Karpas-422 (cell line): Measurements from ENCODE around the gene KIF4B. TPM values are rescaled to one million over a fixed set of nuclear protein-coding genes. Genes with fewer than 3 reads are reported as not detected.
A peak's percentile ranks its signal among the peaks of the same experiment; 100 is the strongest.
"Not testable (repeated sequence)": the region's sequence is repeated elsewhere in the genome, so short reads cannot be mapped to it uniquely, and the experiment has no call there.

Source experiments
- DNase-seq: peaks from one replicate; pipeline ENCODE4 v3.0.0-alpha.2; 2015
- H2AFZ ChIP-seq: fragments of 200-600 bp; sonication (generic); 2 replicates; pipeline ENCODE4 v1.6.1; 2014; ENCODE audit warnings: antibody characterized with exemption, low read length, mixed read lengths
- H3K27ac ChIP-seq: fragments of 200-600 bp; sonication (generic); 2 replicates; pipeline ENCODE4 v1.5.1; 2014; ENCODE audit warnings: mild to moderate bottlenecking, low read length, moderate library complexity
- H3K27me3 ChIP-seq: fragments of 200-600 bp; sonication (generic); 2 replicates; pipeline ENCODE4 v1.6.1; 2014; ENCODE audit warnings: low read length, mixed read lengths
- H3K36me3 ChIP-seq: fragments of 200-600 bp; sonication (generic); 2 replicates; pipeline ENCODE4 v1.6.1; 2014; ENCODE audit warnings: low read length, mixed read lengths; ENCODE audit not compliant: insufficient read depth
- H3K4me1 ChIP-seq: fragments of 200-600 bp; sonication (generic); 2 replicates; pipeline ENCODE4 v1.6.1; 2014; ENCODE audit warnings: mild to moderate bottlenecking, low read length, mixed read lengths
- H3K4me2 ChIP-seq: fragments of 200-600 bp; sonication (generic); 2 replicates; pipeline ENCODE4 v1.6.1; 2014; ENCODE audit warnings: low read length, low read depth, mild to moderate bottlenecking; ENCODE audit not compliant: poor library complexity, severe bottlenecking
- H3K4me3 ChIP-seq: fragments of 200-600 bp; sonication (generic); 2 replicates; pipeline ENCODE4 v1.5.1; 2014; ENCODE audit warnings: mild to moderate bottlenecking, antibody characterized with exemption, low read length, mixed read lengths
- H3K79me2 ChIP-seq: fragments of 200-600 bp; sonication (generic); 2 replicates; pipeline ENCODE4 v1.6.1; 2014; ENCODE audit warnings: mild to moderate bottlenecking, low read length, mixed read lengths
- H3K9ac ChIP-seq: fragments of 200-600 bp; sonication (generic); 2 replicates; pipeline ENCODE4 v1.6.0; 2014; ENCODE audit warnings: low read length
- H3K9me2 ChIP-seq: fragments of 200-600 bp; sonication (generic), shearing (Covaris generic); replicated peaks from 2 replicates; pipeline ENCODE4 v1.6.0; 2014; ENCODE audit warnings: mild to moderate bottlenecking, low read length, moderate library complexity; ENCODE audit not compliant: insufficient read depth
- H3K9me3 ChIP-seq: fragments of 300-700, 200-600 bp; sonication (generic); 2 replicates; pipeline ENCODE4 v1.6.1; 2014; ENCODE audit warnings: low read length, mixed read lengths
- H4K20me1 ChIP-seq: fragments of 200-600 bp; sonication (generic); 2 replicates; pipeline ENCODE4 v1.6.1; 2014; ENCODE audit warnings: mild to moderate bottlenecking, antibody characterized with exemption, low read length, low read depth; ENCODE audit not compliant: insufficient read depth
- total RNA-seq: library from RNA; depleted of rRNA; stranded (reverse); fragments of >200 nt; shearing (Covaris generic); gene quantifications from 2 replicates; pipeline ENCODE4 v1.2.3, GENCODE V29; 2014; ENCODE audit warnings: low replicate concordance

Gene KIF4B
- total RNA-seq, 1 experiment from 2014 or later, result 0.30 TPM

DNA sequence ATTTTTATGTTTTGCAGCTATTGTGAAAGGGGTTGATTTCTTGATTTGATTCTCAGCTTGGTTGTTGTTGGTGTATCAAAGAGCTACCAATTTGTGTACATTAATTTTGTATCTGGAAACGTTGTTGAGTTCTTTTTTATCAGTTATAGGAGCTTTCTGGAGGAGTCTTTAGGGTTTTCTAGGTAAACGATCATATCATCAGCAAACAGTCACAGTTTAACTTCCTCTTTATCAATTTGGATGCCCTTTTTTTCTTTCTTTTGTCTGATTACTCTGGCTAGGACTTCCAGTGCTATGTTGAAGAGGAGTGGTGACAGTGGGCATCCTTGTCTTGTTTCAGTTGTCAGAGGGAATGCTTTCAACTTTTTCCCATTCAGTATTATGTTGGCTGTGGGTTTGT is 21.5 kb downstream of the KIF4B start:
- not testable (repeated sequence) for H3K9ac ChIP-seq, H3K79me2 ChIP-seq, H4K20me1 ChIP-seq

DNA sequence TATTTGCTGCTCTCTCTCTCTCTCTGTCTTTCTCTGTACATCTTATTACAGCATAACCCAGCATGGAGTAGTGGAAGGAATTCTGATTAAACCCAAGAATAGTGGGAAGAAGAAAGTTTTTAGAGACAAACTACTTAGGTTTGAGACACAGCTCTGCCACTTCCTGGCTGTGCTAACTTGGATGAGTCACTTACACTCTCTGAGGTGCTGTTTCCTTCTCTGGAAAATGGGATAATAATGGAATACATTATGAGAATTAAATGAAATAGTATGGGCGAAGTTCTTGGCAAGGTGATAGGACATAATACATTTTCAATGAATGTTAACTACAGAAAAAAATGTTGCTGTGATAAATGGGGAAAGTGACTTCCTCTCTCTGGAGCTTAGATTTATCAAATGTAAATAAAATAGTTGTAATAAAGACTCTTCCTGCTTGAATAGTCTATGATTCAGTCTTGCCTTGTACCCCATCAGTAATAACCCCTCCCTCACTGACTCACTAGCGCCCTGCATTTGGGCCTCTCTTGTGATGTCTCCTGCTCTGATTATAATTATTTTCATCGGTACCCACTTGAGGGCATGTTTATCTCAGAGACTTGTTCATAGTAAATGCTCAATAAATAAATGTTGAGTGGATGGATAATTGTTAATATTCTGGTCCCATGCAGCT is 27.6 kb downstream of the KIF4B start:
- no peak overlapping the region for H3K4me2 ChIP-seq
- no peak overlapping the region for H3K4me3 ChIP-seq
- H3K9ac ChIP-seq, result no peak overlapping the region
- H4K20me1 ChIP-seq, result no peaks in the 10 kb centered on the region
- no peaks in the 10 kb centered on the region for H3K9me3 ChIP-seq
- H3K4me1 ChIP-seq, result no peaks in the 10 kb centered on the region
- no peaks in the 10 kb centered on the region for H3K27me3 ChIP-seq
- H3K9me2 ChIP-seq, result no peaks in the 10 kb centered on the region
- H3K27ac ChIP-seq, result no peak overlapping the region
- no peak overlapping the region for H2AFZ ChIP-seq
- no peaks in the 10 kb centered on the region for H3K36me3 ChIP-seq
- no peaks in the 10 kb centered on the region for H3K79me2 ChIP-seq
- no peak for DNase-seq

More for the DNA sequence above, 21.5 kb downstream of the KIF4B start:
- not testable (repeated sequence) for H3K4me3 ChIP-seq, H3K9me2 ChIP-seq, H2AFZ ChIP-seq, H3K36me3 ChIP-seq, DNase-seq, H3K4me2 ChIP-seq, H3K9me3 ChIP-seq, H3K27me3 ChIP-seq, H3K4me1 ChIP-seq, H3K27ac ChIP-seq

DNA sequence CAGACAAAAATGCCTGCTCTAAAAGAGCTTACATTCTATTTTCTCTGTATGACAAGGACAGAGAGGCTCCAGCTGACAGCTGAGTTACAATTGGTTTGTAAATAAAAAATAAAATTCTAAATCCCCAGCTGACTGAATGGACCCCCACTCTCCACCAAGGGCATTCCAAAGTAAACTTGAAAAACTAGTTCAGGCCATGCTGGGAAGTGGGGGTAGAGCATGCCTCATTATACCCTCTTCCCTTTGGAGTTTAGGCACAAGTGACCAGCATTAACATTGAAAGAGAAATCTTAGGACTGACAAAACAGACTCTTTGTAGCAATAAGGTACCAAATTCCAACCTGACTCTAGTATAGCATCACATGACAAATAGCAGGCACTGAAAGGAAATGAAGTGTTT is 31.0 kb downstream of the KIF4B start:
- no peaks in the 10 kb centered on the region for H4K20me1 ChIP-seq
- no peak overlapping the region for H2AFZ ChIP-seq
- H3K9ac ChIP-seq, result no peak overlapping the region
- H3K27me3 ChIP-seq, result no peaks in the 10 kb centered on the region
- H3K4me2 ChIP-seq, result no peak overlapping the region
- H3K9me2 ChIP-seq, result no peaks in the 10 kb centered on the region
- DNase-seq, result no peak
- no peaks in the 10 kb centered on the region for H3K9me3 ChIP-seq
- H3K4me1 ChIP-seq, result 0 out of 2 replicates have a peak, but pooled peaks cover 4% of the 10 kb centered on the region
- H3K36me3 ChIP-seq, result no peaks in the 10 kb centered on the region
- H3K27ac ChIP-seq, result no peak overlapping the region
- no peaks in the 10 kb centered on the region for H3K79me2 ChIP-seq
- H3K4me3 ChIP-seq, result no peak overlapping the region

DNA sequence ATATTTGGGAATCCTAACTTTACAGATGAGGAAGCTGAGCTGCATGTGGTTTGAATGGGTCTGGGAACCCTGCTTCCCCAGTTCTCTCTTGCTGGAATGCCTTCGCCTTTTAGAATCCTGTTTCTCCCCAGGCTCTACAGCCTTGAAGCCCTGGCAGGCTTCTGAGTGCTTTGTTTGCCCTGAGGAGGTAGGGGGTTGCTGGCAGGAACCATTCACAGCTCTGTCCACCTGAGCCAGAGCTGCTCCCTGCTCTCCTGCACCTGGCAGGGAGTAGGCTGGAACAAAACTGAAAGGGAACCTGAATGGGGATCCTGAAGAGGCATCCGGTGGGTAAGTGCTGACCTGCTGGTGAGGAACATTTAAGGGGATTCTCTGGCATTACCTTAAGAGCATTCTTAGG is 33.0 kb downstream of the KIF4B start:
- no peak for DNase-seq
- Histone ChIP-seq H3K9me2 (no peaks in the 10 kb centered on the region), H4K20me1 (no peaks in the 10 kb centered on the region), H3K4me3 (no peak overlapping the region), H3K27ac (no peak overlapping the region), H3K9me3 (no peaks in the 10 kb centered on the region), H3K79me2 (no peaks in the 10 kb centered on the region), H3K27me3 (no peaks in the 10 kb centered on the region), H3K9ac (no peak overlapping the region), H3K4me2 (no peak overlapping the region), H3K36me3 (no peaks in the 10 kb centered on the region), H3K4me1 (0 out of 2 replicates have a peak, but pooled peaks cover 4% of the 10 kb centered on the region), H2AFZ (no peak overlapping the region)

DNA sequence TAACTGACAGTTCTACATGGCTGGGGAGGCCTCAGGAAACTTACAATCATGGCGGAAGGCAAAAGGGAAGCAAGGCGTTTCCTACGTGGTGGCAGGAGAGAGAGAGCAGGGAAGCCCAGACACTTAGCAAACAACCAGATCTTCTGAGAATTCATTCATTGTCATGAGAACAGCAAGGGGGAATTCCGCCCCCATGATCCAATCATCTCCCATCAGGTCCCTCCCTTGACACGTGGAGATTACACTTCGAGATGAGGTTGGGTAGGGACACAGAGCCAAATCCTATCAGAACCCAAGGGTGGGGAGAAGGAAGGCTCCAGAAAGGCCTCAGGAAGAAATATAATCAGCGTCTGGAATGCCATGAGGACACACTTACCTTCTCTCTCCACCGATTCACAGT is 34.3 kb downstream of the KIF4B start:
- H3K9me3 ChIP-seq, result no peaks in the 10 kb centered on the region
- H3K27me3 ChIP-seq, result no peaks in the 10 kb centered on the region
- no peak overlapping the region for H2AFZ ChIP-seq
- no peak overlapping the region for H3K27ac ChIP-seq
- DNase-seq, result no peak
- H3K9me2 ChIP-seq, result no peaks in the 10 kb centered on the region
- no peaks in the 10 kb centered on the region for H3K36me3 ChIP-seq
- no peaks in the 10 kb centered on the region for H3K79me2 ChIP-seq
- H3K4me2 ChIP-seq, result no peak overlapping the region
- no peaks in the 10 kb centered on the region for H4K20me1 ChIP-seq
- no peak overlapping the region for H3K9ac ChIP-seq
- H3K4me3 ChIP-seq, result no peak overlapping the region
- H3K4me1 ChIP-seq, result peaks cover 9% of the 10 kb centered on the region

DNA sequence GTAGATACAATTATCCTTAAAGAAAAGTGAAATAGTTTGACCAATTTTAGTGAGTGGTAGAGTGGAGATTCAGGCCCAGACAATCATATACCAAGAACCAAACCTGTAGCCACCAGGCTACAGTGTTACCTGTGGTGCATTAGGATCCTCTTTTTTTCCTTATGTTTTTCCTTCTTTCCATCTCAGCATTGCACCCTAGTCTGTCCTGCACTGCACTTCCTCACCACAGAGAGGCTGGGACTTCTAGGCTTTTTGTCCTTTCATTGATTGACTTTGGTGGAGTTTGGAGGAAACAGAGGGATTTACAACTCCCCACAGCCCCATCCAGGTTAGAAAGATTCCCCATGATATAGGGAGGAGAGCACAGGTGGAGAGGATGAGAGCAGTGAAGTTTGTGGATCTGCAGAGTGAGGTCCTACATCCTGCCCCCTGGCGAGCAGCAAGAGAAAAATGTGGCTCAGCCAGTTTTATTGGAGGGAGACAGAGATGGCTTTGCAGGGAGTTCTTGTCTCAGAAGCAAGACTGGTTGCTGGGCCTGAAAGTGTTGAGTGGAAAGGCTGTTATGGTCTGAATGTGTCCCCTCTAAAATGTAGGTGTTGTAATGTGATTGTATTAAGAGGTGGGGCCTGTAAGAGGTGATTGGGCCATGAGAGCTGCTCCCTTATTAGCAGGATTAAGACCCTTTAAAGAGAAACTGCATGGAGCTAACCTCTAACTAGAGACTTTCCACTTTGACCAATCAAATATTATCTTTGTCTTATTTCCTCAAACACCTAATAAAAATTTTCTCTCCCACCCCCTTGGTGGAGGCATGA is 36.2 kb downstream of the KIF4B start:
- DNase-seq, result peak; percentile 62
- no peak overlapping the region for H3K27ac ChIP-seq
- H3K27me3 ChIP-seq, result no peaks in the 10 kb centered on the region
- no peak overlapping the region for H3K4me2 ChIP-seq
- no peaks in the 10 kb centered on the region for H3K9me2 ChIP-seq
- no peaks in the 10 kb centered on the region for H3K36me3 ChIP-seq
- no peak overlapping the region for H3K4me3 ChIP-seq
- H2AFZ ChIP-seq, result no peak overlapping the region
- H3K79me2 ChIP-seq, result no peaks in the 10 kb centered on the region
- no peak overlapping the region for H3K9ac ChIP-seq
- no peaks in the 10 kb centered on the region for H4K20me1 ChIP-seq
- H3K9me3 ChIP-seq, result no peaks in the 10 kb centered on the region
- peaks cover 13% of the 10 kb centered on the region for H3K4me1 ChIP-seq

DNA sequence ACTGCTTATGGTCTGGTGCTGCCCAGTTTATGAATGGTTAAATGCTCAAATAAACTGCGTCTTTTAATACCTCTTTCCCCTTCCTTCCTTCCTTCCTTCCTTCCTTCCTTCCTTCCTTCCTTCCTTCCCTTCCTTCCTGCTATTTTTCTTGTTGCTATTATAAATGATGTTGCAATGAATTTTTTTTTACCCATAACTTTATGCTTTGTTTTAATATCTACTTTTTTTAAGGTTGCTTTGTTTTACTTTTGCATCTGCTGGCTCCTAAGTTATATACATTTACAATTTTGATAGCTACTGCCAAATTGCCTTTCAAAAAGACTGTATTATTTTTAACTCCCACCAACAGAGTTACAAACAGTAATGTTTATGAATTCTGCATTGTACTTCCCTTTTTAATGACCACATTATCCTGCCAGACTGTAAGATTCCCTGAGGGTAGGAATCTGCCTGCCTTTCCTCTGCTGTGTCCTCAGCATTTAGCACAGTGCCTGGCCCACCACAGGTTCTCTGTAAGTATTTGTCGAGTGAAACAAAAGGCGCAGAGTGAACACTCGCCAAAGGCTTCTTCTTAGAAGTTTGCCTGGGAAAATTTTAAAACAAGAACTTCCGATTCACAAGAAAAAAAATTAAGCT is 36.9 kb downstream of the KIF4B start:
- no peak for DNase-seq
- no peaks in the 10 kb centered on the region for H4K20me1 ChIP-seq
- H3K4me1 ChIP-seq, result peaks cover 13% of the 10 kb centered on the region
- H3K27me3 ChIP-seq, result no peaks in the 10 kb centered on the region
- no peaks in the 10 kb centered on the region for H3K36me3 ChIP-seq
- no peak overlapping the region for H3K4me3 ChIP-seq
- H3K9me3 ChIP-seq, result no peaks in the 10 kb centered on the region
- H3K79me2 ChIP-seq, result no peaks in the 10 kb centered on the region
- no peak overlapping the region for H2AFZ ChIP-seq
- no peak overlapping the region for H3K27ac ChIP-seq
- H3K9ac ChIP-seq, result no peak overlapping the region
- H3K9me2 ChIP-seq, result no peaks in the 10 kb centered on the region
- H3K4me2 ChIP-seq, result no peak overlapping the region

DNA sequence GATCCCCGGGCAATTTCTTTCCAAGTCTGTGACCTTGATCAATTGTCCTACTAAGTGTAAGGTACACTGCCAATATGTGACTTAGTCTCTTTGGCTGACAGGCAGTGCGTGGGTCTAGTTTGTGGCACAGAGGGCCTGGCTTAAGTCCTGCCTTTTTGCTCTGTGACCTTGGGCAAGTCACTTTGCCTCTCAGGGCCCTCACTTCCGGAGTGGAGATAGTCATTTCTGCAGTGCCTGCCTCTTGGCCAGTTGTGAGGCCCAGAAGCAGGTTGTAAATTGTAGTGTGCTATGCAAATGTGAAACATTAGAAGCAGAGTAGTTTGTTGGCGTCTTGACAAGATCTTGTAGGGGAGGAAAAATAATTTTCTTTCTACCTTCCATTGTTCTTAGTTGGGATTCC is 39.0 kb downstream of the KIF4B start:
- Histone ChIP-seq H4K20me1 (no peaks in the 10 kb centered on the region), H3K9me3 (no peaks in the 10 kb centered on the region), H2AFZ (no peak overlapping the region), H3K27me3 (no peaks in the 10 kb centered on the region), H3K79me2 (no peaks in the 10 kb centered on the region), H3K4me2 (no peak overlapping the region), H3K4me1 (peaks cover 13% of the 10 kb centered on the region), H3K36me3 (no peaks in the 10 kb centered on the region), H3K4me3 (no peak overlapping the region), H3K9me2 (no peaks in the 10 kb centered on the region), H3K9ac (no peak overlapping the region), H3K27ac (no peak overlapping the region)
- no peak for DNase-seq
